ENCODE results near the gene PCDHB11. TPM values are rescaled to one million over a fixed set of nuclear protein-coding genes. Genes with fewer than 3 reads are reported as not detected.
"Not testable (repeated sequence)": the region's sequence is repeated elsewhere in the genome, so short reads cannot be mapped to it uniquely, and the experiment has no call there.

PCDHB11 gene
- total RNA-seq, 1 experiment from 2014 or later = 0.12 TPM

- DNase-seq (ENCODE audit: low read depth) = no peak
Measured at GRCh38 chr5:141236516-141237313, 37.3 kb downstream of the PCDHB11 start.

DNA sequence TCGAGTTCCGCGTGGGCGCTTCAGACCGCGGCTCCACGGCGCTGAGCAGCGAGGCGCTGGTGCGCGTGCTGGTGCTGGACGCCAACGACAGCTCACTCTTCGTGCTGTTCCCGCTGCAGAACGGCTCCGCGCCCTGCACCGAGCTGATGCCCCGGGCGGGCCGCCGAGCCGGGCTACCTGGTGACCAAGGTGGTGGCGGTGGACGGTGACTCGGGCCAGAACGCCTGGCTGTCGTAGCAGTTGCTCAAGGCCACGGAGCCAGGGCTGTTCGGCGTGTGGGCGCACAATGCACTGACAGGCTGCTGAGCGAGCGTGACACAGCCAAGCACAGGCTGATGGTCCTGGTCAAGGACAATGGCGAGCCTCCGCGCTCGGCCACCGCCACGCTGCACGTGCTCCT, 42.1 kb downstream of the PCDHB11 start:
- DNase-seq (ENCODE audit: low read depth) = no peak

- peak; percentile 47 for DNase-seq (ENCODE audit: low read depth)
Measured at GRCh38 chr5:141245250-141245717, 45.9 kb downstream of the PCDHB11 start, which contains the start of gene PCDHB15. Gene PCDHB15 (plus strand): TSS chr5:141245395. CDS start chr5:141245579, 184 bp downstream.

DNA sequence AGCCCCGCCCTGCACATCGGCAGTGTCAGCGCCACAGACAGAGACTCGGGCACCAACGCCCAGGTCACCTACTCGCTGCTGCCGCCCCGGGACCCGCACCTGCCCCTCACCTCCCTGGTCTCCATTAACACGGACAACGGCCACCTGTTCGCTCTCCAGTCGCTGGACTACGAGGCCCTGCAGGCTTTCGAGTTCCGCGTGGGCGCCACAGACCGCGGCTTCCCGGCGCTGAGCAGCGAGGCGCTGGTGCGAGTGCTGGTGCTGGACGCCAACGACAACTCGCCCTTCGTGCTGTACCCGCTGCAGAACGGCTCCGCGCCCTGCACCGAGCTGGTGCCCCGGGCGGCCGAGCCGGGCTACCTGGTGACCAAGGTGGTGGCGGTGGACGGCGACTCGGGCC, 47.5 kb downstream of the PCDHB11 start:
- not testable (repeated sequence) for DNase-seq (ENCODE audit: low read depth)

GRCh38 chr5:141247434-141247833, 48.0 kb downstream of the PCDHB11 start:
- not testable (repeated sequence) for DNase-seq (ENCODE audit: low read depth)

DNA sequence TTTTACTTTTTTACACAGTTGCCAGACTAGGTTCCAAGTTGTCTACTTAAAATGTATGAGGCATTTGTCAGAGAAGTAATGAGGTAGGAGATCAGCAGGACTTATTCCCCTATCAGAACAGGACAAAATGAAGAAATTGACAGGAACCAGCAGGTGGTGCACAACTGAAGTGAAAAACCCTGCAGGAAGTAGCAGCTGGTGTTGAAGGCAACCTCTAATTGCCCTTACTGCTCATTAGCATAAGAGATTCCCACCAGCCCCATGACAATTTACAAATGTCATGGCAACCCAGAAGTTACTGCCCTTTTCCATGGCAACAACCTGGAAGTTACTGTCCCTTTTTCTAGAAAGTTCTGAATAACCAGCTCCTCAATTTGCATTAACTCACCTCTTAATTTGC, 51.1 kb downstream of the PCDHB11 start:
- no peak for DNase-seq (ENCODE audit: low read depth)

Other genes with a start within 250 kb of the PCDHB11 start
- gene PCDHAC2, start 233.2 kb upstream of the PCDHB11 start, total RNA-seq (2014; rRNA removed; shearing (Covaris generic)) = not detected in 2 replicates
- not detected in 2 replicates for gene PCDHB1, start 148.3 kb upstream of the PCDHB11 start, total RNA-seq (2014; rRNA removed; shearing (Covaris generic))
- 0.88 and 0.96 TPM in 2 replicates for gene PCDHB2, start 105.0 kb upstream of the PCDHB11 start, total RNA-seq (2014; rRNA removed; shearing (Covaris generic))
- gene PCDHB3, start 99.2 kb upstream of the PCDHB11 start, total RNA-seq (2014; rRNA removed; shearing (Covaris generic)) = 0.12 and 0.20 TPM in 2 replicates
- under 0.01 and 0.12 TPM in 2 replicates for gene PCDHB4, start 77.8 kb upstream of the PCDHB11 start, total RNA-seq (2014; rRNA removed; shearing (Covaris generic))
- 0.59 and 0.60 TPM in 2 replicates for gene PCDHB5, start 64.4 kb upstream of the PCDHB11 start, total RNA-seq (2014; rRNA removed; shearing (Covaris generic))
- gene PCDHB6, start 49.6 kb upstream of the PCDHB11 start, total RNA-seq (2014; rRNA removed; shearing (Covaris generic)) = 0.20 and 0.24 TPM in 2 replicates
- 0.39 and 0.48 TPM in 2 replicates for gene PCDHB7, start 27.0 kb upstream of the PCDHB11 start, total RNA-seq (2014; rRNA removed; shearing (Covaris generic))
- 0.10 and 0.12 TPM in 2 replicates for gene PCDHB8, start 21.8 kb upstream of the PCDHB11 start, total RNA-seq (2014; rRNA removed; shearing (Covaris generic))
- 2.0 and 2.1 TPM in 2 replicates for gene PCDHB16, start 17.2 kb upstream of the PCDHB11 start, total RNA-seq (2014; rRNA removed; shearing (Covaris generic))
- gene PCDHB9, start 12.5 kb upstream of the PCDHB11 start, total RNA-seq (2014; rRNA removed; shearing (Covaris generic)) = 0.10 and 0.24 TPM in 2 replicates
- gene PCDHB10, start 7.3 kb upstream of the PCDHB11 start, total RNA-seq (2014; rRNA removed; shearing (Covaris generic)) = 0.60 and 0.78 TPM in 2 replicates
- 0.36 and 0.88 TPM in 2 replicates for gene PCDHB12, start 9.1 kb downstream of the PCDHB11 start, total RNA-seq (2014; rRNA removed; shearing (Covaris generic))
- gene PCDHB13, start 14.3 kb downstream of the PCDHB11 start, total RNA-seq (2014; rRNA removed; shearing (Covaris generic)) = 2.5 and 2.6 TPM in 2 replicates
- 0.72 and 0.88 TPM in 2 replicates for gene PCDHB14, start 23.7 kb downstream of the PCDHB11 start, total RNA-seq (2014; rRNA removed; shearing (Covaris generic))
- 1.6 and 2.0 TPM in 2 replicates for gene PCDHB15, start 45.8 kb downstream of the PCDHB11 start, total RNA-seq (2014; rRNA removed; shearing (Covaris generic))
- gene SLC25A2, start 104.4 kb downstream of the PCDHB11 start, total RNA-seq (2014; rRNA removed; shearing (Covaris generic)) = 0.48 TPM in 1 of 2 replicates, not detected in the other
- 36.0 and 50.9 TPM in 2 replicates for gene TAF7, start 121.2 kb downstream of the PCDHB11 start, total RNA-seq (2014; rRNA removed; shearing (Covaris generic))
- gene PCDHGA1, start 130.9 kb downstream of the PCDHB11 start, total RNA-seq (2014; rRNA removed; shearing (Covaris generic)) = 3.3 and 3.7 TPM in 2 replicates
- gene PCDHGA2, start 139.1 kb downstream of the PCDHB11 start, total RNA-seq (2014; rRNA removed; shearing (Covaris generic)) = 6.8 and 7.0 TPM in 2 replicates
- gene PCDHGA3, start 144.2 kb downstream of the PCDHB11 start, total RNA-seq (2014; rRNA removed; shearing (Covaris generic)) = 0.12 and 0.39 TPM in 2 replicates
- gene PCDHGB1, start 150.5 kb downstream of the PCDHB11 start, total RNA-seq (2014; rRNA removed; shearing (Covaris generic)) = 10.6 and 10.9 TPM in 2 replicates
- 3.8 and 4.8 TPM in 2 replicates for gene PCDHGA4, start 155.4 kb downstream of the PCDHB11 start, total RNA-seq (2014; rRNA removed; shearing (Covaris generic))
- gene PCDHGB2, start 160.4 kb downstream of the PCDHB11 start, total RNA-seq (2014; rRNA removed; shearing (Covaris generic)) = 4.6 and 6.0 TPM in 2 replicates
- gene PCDHGA5, start 164.5 kb downstream of the PCDHB11 start, total RNA-seq (2014; rRNA removed; shearing (Covaris generic)) = 1.5 and 1.8 TPM in 2 replicates
- 1.1 and 1.6 TPM in 2 replicates for gene PCDHGB3, start 170.6 kb downstream of the PCDHB11 start, total RNA-seq (2014; rRNA removed; shearing (Covaris generic))
- gene PCDHGA6, start 174.3 kb downstream of the PCDHB11 start, total RNA-seq (2014; rRNA removed; shearing (Covaris generic)) = 1.3 and 1.8 TPM in 2 replicates
- 4.6 and 5.5 TPM in 2 replicates for gene PCDHGA7, start 183.1 kb downstream of the PCDHB11 start, total RNA-seq (2014; rRNA removed; shearing (Covaris generic))
- 12.0 and 12.7 TPM in 2 replicates for gene PCDHGB4, start 188.1 kb downstream of the PCDHB11 start, total RNA-seq (2014; rRNA removed; shearing (Covaris generic))
- 1.6 and 1.9 TPM in 2 replicates for gene PCDHGA8, start 193.0 kb downstream of the PCDHB11 start, total RNA-seq (2014; rRNA removed; shearing (Covaris generic))
- gene PCDHGB5, start 198.3 kb downstream of the PCDHB11 start, total RNA-seq (2014; rRNA removed; shearing (Covaris generic)) = 18.6 and 19.8 TPM in 2 replicates
- gene PCDHGA9, start 203.2 kb downstream of the PCDHB11 start, total RNA-seq (2014; rRNA removed; shearing (Covaris generic)) = 0.88 and 1.1 TPM in 2 replicates
- gene PCDHGB6, start 208.4 kb downstream of the PCDHB11 start, total RNA-seq (2014; rRNA removed; shearing (Covaris generic)) = 0.84 and 0.88 TPM in 2 replicates
- gene PCDHGA10, start 213.4 kb downstream of the PCDHB11 start, total RNA-seq (2014; rRNA removed; shearing (Covaris generic)) = 0.78 and 0.84 TPM in 2 replicates
- gene PCDHGB7, start 218.1 kb downstream of the PCDHB11 start, total RNA-seq (2014; rRNA removed; shearing (Covaris generic)) = 0.29 and 0.48 TPM in 2 replicates
- gene PCDHGA11, start 221.4 kb downstream of the PCDHB11 start, total RNA-seq (2014; rRNA removed; shearing (Covaris generic)) = 7.0 and 8.1 TPM in 2 replicates
- 19.9 and 23.5 TPM in 2 replicates for gene PCDHGA12, start 230.9 kb downstream of the PCDHB11 start, total RNA-seq (2014; rRNA removed; shearing (Covaris generic))

All from RPMI7951 (cell line).